Smooth muscle cell of the pulmonary artery (primary cell): ENCODE data around the gene BEX3. TPM values are rescaled to one million over a fixed set of nuclear protein-coding genes. Genes with fewer than 3 reads are reported as not detected.

Source experiments
- total RNA-seq: library from RNA; depleted of rRNA; stranded (reverse); fragments of >200 nt; gene quantifications from 2 replicates; pipeline ENCODE4 v1.2.3, GENCODE V29; 2014

Gene BEX3
- total RNA-seq, result 210 and 275 TPM in 2 replicates

DNA sequence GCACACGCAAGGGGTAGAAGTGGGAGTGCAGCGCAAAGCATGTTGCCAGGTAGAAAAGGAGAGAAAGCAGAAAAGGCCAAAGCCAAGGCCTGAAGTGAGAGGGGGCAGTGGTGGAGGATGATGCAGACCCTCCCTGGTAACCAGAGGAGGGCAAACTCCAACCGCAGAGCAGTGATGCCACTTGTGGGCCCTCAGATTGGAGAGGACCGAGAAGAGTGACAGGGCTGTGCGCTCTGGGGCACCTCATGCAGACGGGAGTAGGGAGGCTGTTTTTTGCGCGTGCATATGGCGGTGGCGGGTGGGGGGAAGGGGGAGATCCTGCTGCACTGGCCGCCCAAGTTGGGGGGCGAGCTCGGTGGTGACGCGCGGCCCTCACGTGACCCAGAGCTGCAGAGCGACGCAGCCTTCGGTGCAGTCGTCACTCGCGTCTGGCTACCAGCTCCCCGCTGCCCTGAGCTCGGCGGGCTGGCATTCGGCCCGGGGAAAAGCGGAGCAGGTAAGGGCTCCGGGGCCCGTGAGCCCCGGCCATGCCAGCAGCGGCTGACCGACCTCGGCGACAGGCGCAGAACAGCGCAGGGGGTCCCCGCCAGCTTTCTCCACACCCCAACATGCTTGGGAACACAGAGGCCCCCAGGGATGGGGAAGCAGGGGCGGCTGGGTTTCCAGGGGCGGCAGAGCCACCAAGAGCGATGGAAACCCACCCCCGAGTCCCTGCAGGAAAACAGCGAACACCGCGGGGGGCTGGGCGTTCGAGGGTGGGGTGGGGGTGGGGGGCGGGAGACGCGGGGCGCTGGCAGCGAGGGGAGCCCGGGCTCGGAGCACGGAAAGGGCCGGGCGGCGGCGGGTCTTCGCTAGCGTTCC lies at the start of gene BEX3:
Gene BEX3 (plus strand): TSS at position 421 of the 861 bp plus-strand sequence. CDS start 984 bp downstream, outside the sequence.

DNA sequence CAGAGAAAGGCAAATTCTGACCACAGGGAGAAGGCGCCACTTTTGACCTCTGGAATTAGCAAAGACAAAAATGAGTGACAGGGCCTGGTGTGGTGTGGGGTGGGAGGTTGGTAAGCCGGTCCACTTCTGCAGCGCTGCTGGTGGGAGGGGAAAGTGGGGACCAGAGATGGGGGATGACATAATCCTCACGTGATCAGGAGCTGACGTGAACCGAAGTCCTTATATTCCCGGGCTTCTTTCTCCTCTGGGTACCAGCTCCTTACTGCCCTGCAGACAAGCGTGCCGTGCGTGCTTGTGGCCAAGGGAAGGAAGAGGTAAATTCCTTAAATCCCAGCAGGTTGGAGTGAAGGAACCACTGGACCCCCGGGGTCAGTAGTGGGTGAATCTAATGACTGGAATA lies 46.3 kb upstream of the BEX3 start, which contains the start of gene TCEAL7:
Gene TCEAL7 (plus strand): TSS at position 249 of the 400 bp plus-strand sequence. CDS start 1,165 bp downstream, outside the sequence.

DNA sequence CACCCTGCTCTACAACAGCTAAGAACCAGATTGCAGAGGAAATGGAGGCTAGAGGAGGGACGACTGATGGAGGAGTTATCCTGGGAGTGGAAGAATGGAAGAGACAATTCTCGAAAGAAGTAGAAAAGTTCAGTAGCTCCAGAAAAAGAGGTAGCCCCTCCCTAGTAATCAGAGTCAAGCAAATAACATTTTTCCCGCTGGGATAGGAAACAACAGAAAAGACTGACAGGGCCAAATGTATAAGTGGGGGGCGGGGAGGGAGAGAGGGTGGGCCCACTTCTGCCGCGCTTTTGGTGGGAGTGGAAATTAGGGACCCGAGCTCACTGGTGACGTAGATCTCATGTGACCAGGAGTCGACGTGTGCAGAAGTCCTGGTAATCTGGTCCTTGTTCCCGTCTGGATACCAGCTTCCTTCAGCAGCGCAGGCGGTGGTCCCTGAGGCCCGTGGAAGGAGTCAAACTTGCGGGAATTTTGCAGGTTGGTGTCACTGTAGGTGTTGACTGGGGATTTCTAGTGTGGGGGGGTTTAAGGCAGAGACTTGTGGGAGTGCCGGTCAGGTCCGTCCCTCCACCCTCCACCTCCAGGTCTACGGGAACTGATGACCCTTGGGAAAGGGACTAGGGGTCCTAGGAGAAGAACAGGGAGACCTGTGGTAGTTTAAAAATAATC lies 20.1 kb upstream of the BEX3 start, which contains the start of gene TCEAL9:
Gene TCEAL9 (plus strand): TSS at position 377 of the 669 bp plus-strand sequence. CDS start 1,179 bp downstream, outside the sequence.

Other genes starting within 250 kb of the BEX3 start
- gene BEX4, start 161.4 kb upstream of the BEX3 start, total RNA-seq, result 14.8 and 16.8 TPM in 2 replicates
- gene TCEAL8, start 121.4 kb upstream of the BEX3 start, total RNA-seq, result 66.0 and 102 TPM in 2 replicates
- not detected in 2 replicates for gene TCEAL5, start 99.8 kb upstream of the BEX3 start, total RNA-seq
- gene BEX2, start 65.5 kb upstream of the BEX3 start, total RNA-seq, result 1.0 and 1.9 TPM in 2 replicates
- 19.9 and 31.7 TPM in 2 replicates for gene TCEAL7, start 46.3 kb upstream of the BEX3 start, total RNA-seq
- gene TCEAL9, start 20.0 kb upstream of the BEX3 start, total RNA-seq, result 73.2 and 92.0 TPM in 2 replicates
- 0.33 and 0.53 TPM in 2 replicates for gene RAB40A, start 143.0 kb downstream of the BEX3 start, total RNA-seq
- 35.0 and 35.9 TPM in 2 replicates for gene TCEAL4, start 209.0 kb downstream of the BEX3 start, total RNA-seq
- 11.1 and 16.3 TPM in 2 replicates for gene TCEAL3, start 231.4 kb downstream of the BEX3 start, total RNA-seq